HepG2 (cell line): Measurements from ENCODE around the gene CHFR. TPM values are rescaled to one million over a fixed set of nuclear protein-coding genes. Genes with fewer than 3 reads are reported as not detected.

ENCODE experiments used
- ATAC-seq: fragments of 200-7000 bp; cut with Tn5 transposase; 3 replicates; pipeline ENCODE4 v1.9.1; 2020; ENCODE audit warnings: mild to moderate bottlenecking, moderate library complexity
- BruUV-seq: library from RNA; stranded (reverse); fragments of 400-500 nt; replicated peaks from 2 replicates; lab custom pipeline; 2021; lab: Mats Ljungman, UMichigan
- CTCF ChIA-PET: fragments of 300-600 bp; formaldehyde crosslinking; extraction: SDS; loops from one replicate; lab custom pipeline; 2021; ENCODE audit warnings: low total read pairs, inconsistent platforms, low intra/inter-chr PET ratio; lab: Yijun Ruan, JAX
- POLR2A ChIA-PET: fragments of 350-600 bp; sonication (Branson Sonifier 250); formaldehyde crosslinking; loops from one replicate; lab custom pipeline; 2020; ENCODE audit warnings: antibody characterized with exemption, inconsistent platforms; lab: Yijun Ruan, JAX
- DNase-seq: peaks from one replicate; pipeline ENCODE4 v3.0.0-alpha.2; 2015; ENCODE audit warnings: low spot score
- FAIRE-seq: peaks from 3 replicates; lab custom pipeline; 2011; peaks lifted over from hg19 to GRCh38; lab: Jason Lieb, UNC
- H2AFZ ChIP-seq: one replicate; pipeline ENCODE4 v1.6.1; 2011; ENCODE audit warnings: low read length, inconsistent platforms
- H3K27ac ChIP-seq: fragments of 300-600 bp; 3 replicates; pipeline ENCODE4 v1.8.0; 2011; ENCODE audit warnings: mixed run types, mild to moderate bottlenecking, mixed read lengths, low read length, inconsistent platforms; ENCODE audit not compliant: insufficient read depth; ENCODE audit errors: extremely low read length
- H3K27me3 ChIP-seq, 2 experiments: fragments of 200-600 bp in 1 of 2; 2 replicates in 1 of 2; 3 replicates in 1 of 2; pipeline versions ENCODE4 v1.6.0 to v1.8.0; 2011; ENCODE audit warnings: low read length in 2 of 2, mild to moderate bottlenecking in 2 of 2, moderate library complexity in 2 of 2, inconsistent platforms in 1 of 2; ENCODE audit not compliant: insufficient read depth in 2 of 2, control insufficient read depth in 1 of 2
- H3K36me3 ChIP-seq, 2 experiments: fragments of 200-600 bp in 1 of 2; replicated peaks in 1 of 2; 2 replicates in 1 of 2; 3 replicates in 1 of 2; pipeline versions ENCODE4 v1.5.1 to v1.8.0; 2011; ENCODE audit warnings: low read length in 2 of 2, inconsistent platforms in 1 of 2; ENCODE audit not compliant: insufficient read depth in 2 of 2, control insufficient read depth in 1 of 2
- H3K4me1 ChIP-seq: 2 replicates; pipeline ENCODE4 v1.5.1; 2012; ENCODE audit warnings: low read length, inconsistent platforms; ENCODE audit not compliant: insufficient read depth
- H3K4me2 ChIP-seq: 2 replicates; pipeline ENCODE4 v1.6.0; 2011; ENCODE audit warnings: low read depth, low read length, inconsistent platforms
- H3K4me3 ChIP-seq, 3 experiments: fragments of 200-600 bp in 1 of 3; sonication (generic), shearing (Covaris generic) in 1 of 3; replicated peaks in 1 of 3; 2 replicates each; pipeline ENCODE4 v1.5.1; 2011 to 2016; ENCODE audit warnings: low read length in 3 of 3, inconsistent platforms in 2 of 3, low read depth in 2 of 3, mild to moderate bottlenecking in 2 of 3, control low read depth in 1 of 3, mixed read lengths in 1 of 3; ENCODE audit not compliant: insufficient read depth in 1 of 3
- H3K79me2 ChIP-seq: one replicate; pipeline ENCODE4 v1.6.1; 2011; ENCODE audit warnings: low read length, inconsistent platforms; ENCODE audit not compliant: insufficient read depth
- H3K9ac ChIP-seq: 2 replicates; pipeline ENCODE4 v1.6.0; 2011; ENCODE audit warnings: mild to moderate bottlenecking, low read depth, low read length, inconsistent platforms; ENCODE audit not compliant: insufficient read depth
- H3K9me3 ChIP-seq: 2 replicates; pipeline ENCODE4 v1.5.1; 2012; ENCODE audit warnings: mild to moderate bottlenecking, low read length
- H4K20me1 ChIP-seq: 2 replicates; pipeline ENCODE4 v1.6.0; 2011; ENCODE audit warnings: inconsistent platforms, mild to moderate bottlenecking, low read length, moderate library complexity; ENCODE audit not compliant: insufficient read depth
- ATF4 ChIP-seq, 2 experiments: fragments of 450-650 bp in 1 of 2; sonication (generic) in 1 of 2; formaldehyde crosslinking; IDR thresholded peaks; 2 replicates each; pipeline versions ENCODE4 v1.5.0 to v1.8.0; 2020 to 2022; ENCODE audit warnings: mild to moderate bottlenecking in 1 of 2, missing genetic modification reagents in 1 of 2
- BRD4 ChIP-seq: sonication (generic); formaldehyde crosslinking; IDR thresholded peaks from 2 replicates; pipeline ENCODE4 v1.4.0; 2020; ENCODE audit warnings: missing genetic modification reagents
- DNMT3B ChIP-seq: conservative IDR thresholded peaks from 2 replicates; pipeline ENCODE4 v1.6.1; 2016; ENCODE audit warnings: missing biosample characterization, control low read depth
- FOSL2 ChIP-seq: sonication (generic); formaldehyde crosslinking; IDR thresholded peaks from 2 replicates; pipeline ENCODE4 v1.4.0; 2020; ENCODE audit warnings: missing genetic modification reagents
- HINFP ChIP-seq: sonication (generic); formaldehyde crosslinking; IDR thresholded peaks from 2 replicates; pipeline ENCODE4 v1.4.0; 2020; ENCODE audit warnings: low read depth, mild to moderate bottlenecking, missing genetic modification reagents
- NFRKB ChIP-seq: fragments of 450-650 bp; IDR thresholded peaks from 2 replicates; pipeline ENCODE4 v1.6.1; 2017
- PRPF4 ChIP-seq: fragments of 200-400 bp; formaldehyde crosslinking; IDR thresholded peaks from 2 replicates; pipeline ENCODE4 v1.6.1; 2016; ENCODE audit warnings: low read length, low read depth; ENCODE audit not compliant: poor library complexity, severe bottlenecking
- SIX1 ChIP-seq: sonication (generic); formaldehyde crosslinking; IDR thresholded peaks from 2 replicates; pipeline ENCODE4 v1.4.0; 2020; ENCODE audit warnings: missing genetic modification reagents, borderline replicate concordance
- SOX13 ChIP-seq, 3 experiments: fragments of 450-650 bp in 1 of 3; sonication (generic) in 1 of 3; formaldehyde crosslinking in 1 of 3; IDR thresholded peaks in 2 of 3; conservative IDR thresholded peaks in 1 of 3; 2 replicates each; pipeline versions ENCODE4 v1.5.0 to v1.6.1; 2016 to 2020; ENCODE audit warnings: antibody characterized with exemption in 1 of 3, mild to moderate bottlenecking in 1 of 3, missing compliant biosample characterization in 1 of 3, missing genetic modification reagents in 1 of 3, moderate library complexity in 1 of 3
- TEAD2 ChIP-seq: sonication (generic); formaldehyde crosslinking; IDR thresholded peaks from 2 replicates; pipeline ENCODE4 v1.9.0; 2021; ENCODE audit warnings: missing genetic modification reagents
- THAP7 ChIP-seq: sonication (generic); formaldehyde crosslinking; IDR thresholded peaks from 2 replicates; pipeline ENCODE4 v1.8.1; 2023; ENCODE audit warnings: mild to moderate bottlenecking, missing genetic modification reagents
- ZNF276 ChIP-seq: sonication (generic); formaldehyde crosslinking; IDR thresholded peaks from 2 replicates; pipeline ENCODE4 v1.4.0; 2020; ENCODE audit warnings: mild to moderate bottlenecking, low read depth, missing genetic modification reagents
- ZNF335 ChIP-seq: sonication (generic); formaldehyde crosslinking; IDR thresholded peaks from 2 replicates; pipeline ENCODE4 v1.4.0; 2020; ENCODE audit warnings: missing genetic modification reagents
- ZNF382 ChIP-seq: sonication (generic); formaldehyde crosslinking; IDR thresholded peaks from 2 replicates; pipeline ENCODE4 v1.5.0; 2020; ENCODE audit warnings: missing genetic modification reagents, mild to moderate bottlenecking, borderline replicate concordance
- ZNF513 ChIP-seq: sonication (generic); formaldehyde crosslinking; conservative IDR thresholded peaks from 2 replicates; pipeline ENCODE4 v1.5.0; 2020; ENCODE audit warnings: missing genetic modification reagents
- ZNF781 ChIP-seq: sonication (generic); formaldehyde crosslinking; IDR thresholded peaks from 2 replicates; pipeline ENCODE4 v1.5.1; 2020; ENCODE audit warnings: borderline replicate concordance, mild to moderate bottlenecking, missing genetic modification reagents; ENCODE audit errors: not compliant biosample characterization
- WGBS: methylation state at CpG from one replicate; pipeline ENCODE4 v1.1.6; 2017; ENCODE audit warnings: low lambda C conversion rate; 5-methylcytosine and 5-hydroxymethylcytosine counted together
- in situ Hi-C: cut with HindIII; loops from 2 replicates; pipeline ENCODE4 v1.10.0; 2017; ENCODE audit warnings: low pct_unique_long_range_greater_than_20kb; ENCODE audit not compliant: extremely low pct_ligation_motif_present
- intact Hi-C: fragments of 100-400 bp; cut with micrococcal nuclease; formaldehyde crosslinking; loops from one replicate; pipeline ENCODE4 v1.10.0; 2022; ENCODE audit not compliant: unreplicated experiment
- polyA plus RNA-seq, 8 experiments: library from polyadenylated mRNA; depleted of rRNA in 3 of 8; stranded (reverse) in 7 of 8; unstranded in 1 of 8; fragments of >200 nt; fragmentation: Illumina TruSeq in 4 of 8; extraction: Trizol in 4 of 8; gene quantifications; 2 replicates each; pipeline versions ENCODE4 v1.2.1 to v1.2.3, GENCODE V29; 2011 to 2016; ENCODE audit warnings: low read depth in 4 of 8, missing spikeins in 1 of 8, mixed read lengths in 1 of 8; ENCODE audit not compliant: insufficient read depth in 1 of 8
- total RNA-seq, 5 experiments: library from RNA; depleted of rRNA; stranded (reverse); fragments of >200 nt; fragmentation: Illumina TruSeq; extraction: Trizol; gene quantifications; 2 replicates each; pipeline ENCODE4 v1.2.3, GENCODE V29; 2016; ENCODE audit warnings: low read depth in 1 of 5

CHFR gene
- total and polyA plus RNA-seq, 2 of the 13 experiments (the other 11 are each of a cell fraction or from before 2014, with no cell fraction given), result 21.4 to 21.5 TPM

- no peaks in the 10 kb centered on the region for H3K79me2 ChIP-seq
- H3K4me2 ChIP-seq, result no peak overlapping the region
- no peak overlapping the region for H3K9ac ChIP-seq
- no peak for ATAC-seq
- no peak overlapping the region for H3K27ac ChIP-seq
- BruUV-seq, result no TSS peak
- TF ChIP-seq FOSL2 (CRISPR knock-in tag) (no peak), ZNF513 (no peak), ATF4 (CRISPR knock-in tag; IDR thresholded peaks at IDR 0.05) (no peak), SOX13 (IDR thresholded peaks at IDR 0.05) (no peak), SOX13 (CRISPR knock-in tag; conservative IDR thresholded peaks at IDR 0.05 in 1 of 2, IDR thresholded peaks at IDR 0.05 in 1 of 2) (no peak), HINFP (no peak), ZNF276 (CRISPR knock-in tag) (no peak), TEAD2 (CRISPR knock-in tag) (no peak), DNMT3B (CRISPR knock-in tag) (no peak), THAP7 (CRISPR knock-in tag) (no peak), PRPF4 (no peak), SIX1 (CRISPR knock-in tag) (no peak), ZNF335 (CRISPR knock-in tag) (no peak), ZNF781 (CRISPR knock-in tag) (no peak), BRD4 (CRISPR knock-in tag) (no peak), NFRKB (no peak), ZNF382 (CRISPR knock-in tag) (no peak)
- no peak overlapping the region for H3K4me3 ChIP-seq
- H3K27me3 ChIP-seq, result no peaks in the 10 kb centered on the region
- no peak for DNase-seq
- H3K36me3 ChIP-seq, result 0 out of 5 replicates have a peak, but pooled peaks cover 0 to 3% of the 10 kb centered on the region in 2 experiments
- no peak for FAIRE-seq
- no peaks in the 10 kb centered on the region for H3K9me3 ChIP-seq
- H4K20me1 ChIP-seq, result no peaks in the 10 kb centered on the region
- ChIA-PET POLR2A (no interaction called here), CTCF (no interaction called here)
- intact Hi-C loops (no loop called here), in situ Hi-C loops (no loop called here)
- H3K4me1 ChIP-seq, result no peaks in the 10 kb centered on the region
- no peak overlapping the region for H2AFZ ChIP-seq
- 93% methylated on average over 19 of the region's 42 CpGs for WGBS
Measured at GRCh38 chr12:132835076-132836025, 52.1 kb downstream of the CHFR start.
